NCI-H2196 treated with DMSO at 0.1 percent for 48 hours (cell line): ENCODE measurements around the gene TMED6.
A peak's percentile ranks its signal among the peaks of the same experiment; 100 is the strongest.

Experiments
- DNase-seq: peaks from one replicate; lab custom pipeline; 2025; ENCODE audit not compliant: unreplicated experiment; lab: John Stamatoyannopoulos, UW

Gene TMED6

DNA sequence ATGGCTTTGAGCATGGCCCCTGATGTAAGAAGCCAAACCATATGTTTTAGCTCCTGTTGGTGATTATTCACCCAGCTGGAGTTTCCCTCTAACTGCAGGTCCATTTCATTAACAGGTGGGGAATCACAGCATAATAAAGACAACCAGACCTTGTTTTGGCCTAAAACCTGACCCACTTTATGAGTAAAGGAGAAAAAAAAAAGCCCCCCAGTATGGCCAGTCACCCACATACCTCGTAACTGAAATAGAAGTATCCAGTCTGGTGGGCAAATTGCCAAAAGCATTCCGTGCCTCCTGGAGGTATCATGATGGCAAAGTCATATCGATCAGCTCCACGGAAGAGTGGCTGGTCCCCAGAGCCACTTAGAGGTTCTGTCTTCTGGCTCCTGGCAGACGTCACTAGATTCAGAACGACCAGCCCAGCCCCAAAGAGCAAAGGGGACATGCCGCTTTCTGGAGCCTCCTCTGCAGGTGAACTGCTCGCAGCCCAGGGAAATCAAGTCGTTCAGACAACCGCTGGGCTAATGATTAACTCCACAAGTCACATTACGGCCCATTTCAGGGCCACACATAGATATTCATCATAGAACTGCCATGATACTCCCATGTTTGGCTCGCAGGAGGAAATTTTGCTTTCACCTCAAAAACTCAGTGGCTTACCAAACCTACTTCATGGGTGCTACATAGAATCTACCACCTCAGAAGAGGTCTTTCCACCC is at the start of gene TMED6:
Gene TMED6, minus strand, starts transcription at position 478 of the 719 bp plus-strand sequence. Its CDS starts 33 bp downstream, at position 445.
- no peak for DNase-seq

GRCh38 chr16:69399361-69399760 is 47.8 kb upstream of the TMED6 start:
- no peak for DNase-seq

DNA sequence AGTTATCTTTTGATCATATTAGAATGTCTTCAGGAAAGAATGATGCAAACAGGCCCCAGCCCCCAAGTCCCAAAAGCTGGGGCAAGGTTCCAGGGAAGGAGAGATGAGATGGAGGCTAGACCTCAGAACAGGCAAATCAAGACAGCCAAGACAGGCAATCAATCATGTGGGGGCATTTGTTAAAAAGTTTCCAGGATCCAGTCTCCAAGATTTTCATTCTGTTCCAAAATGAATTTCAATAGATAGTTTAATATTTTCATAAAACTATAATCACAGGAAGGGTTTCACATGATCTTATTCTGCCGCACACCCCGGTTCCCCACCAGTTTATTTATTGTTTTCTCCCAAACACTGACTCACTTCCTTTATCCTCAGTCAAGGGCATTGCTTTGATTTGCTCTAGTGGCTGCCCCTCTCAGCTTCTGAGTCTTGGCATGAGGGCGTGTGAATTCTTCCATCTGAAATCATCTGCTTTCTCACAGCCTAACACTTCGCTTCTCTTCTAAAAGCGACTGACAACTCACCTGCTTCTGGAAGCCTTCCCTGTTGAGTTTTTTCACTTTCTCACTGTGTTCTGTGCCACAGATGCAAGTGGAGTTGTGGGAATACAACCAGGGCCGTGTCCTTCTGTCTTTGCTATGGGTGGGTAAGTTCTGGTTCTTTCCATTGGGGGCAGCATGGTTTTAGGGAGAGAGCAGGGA is 46.4 kb upstream of the TMED6 start:
- no peak for DNase-seq

GRCh38 chr16:69396187-69397061 is 44.8 kb upstream of the TMED6 start:
- peak; percentile 15 for DNase-seq

DNA sequence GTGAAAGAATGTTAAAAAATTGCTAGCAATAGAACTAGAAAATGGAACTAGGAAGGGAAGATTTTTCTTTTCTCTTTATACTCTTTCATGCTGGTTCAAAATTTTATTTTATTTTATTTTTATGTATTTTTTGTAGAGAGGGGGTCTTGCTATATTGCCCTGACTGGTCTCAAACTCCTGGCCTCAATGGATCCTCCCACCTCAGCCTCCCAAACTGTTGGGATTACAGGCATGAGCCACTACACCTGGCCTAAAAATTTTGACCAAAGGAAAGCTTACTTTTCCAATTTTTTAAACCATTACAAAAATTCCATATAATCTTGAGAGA is 44.2 kb upstream of the TMED6 start:
- DNase-seq, result no peak

- no peak for DNase-seq
Measured at GRCh38 chr16:69393898-69394849, 42.6 kb upstream of the TMED6 start.

DNA sequence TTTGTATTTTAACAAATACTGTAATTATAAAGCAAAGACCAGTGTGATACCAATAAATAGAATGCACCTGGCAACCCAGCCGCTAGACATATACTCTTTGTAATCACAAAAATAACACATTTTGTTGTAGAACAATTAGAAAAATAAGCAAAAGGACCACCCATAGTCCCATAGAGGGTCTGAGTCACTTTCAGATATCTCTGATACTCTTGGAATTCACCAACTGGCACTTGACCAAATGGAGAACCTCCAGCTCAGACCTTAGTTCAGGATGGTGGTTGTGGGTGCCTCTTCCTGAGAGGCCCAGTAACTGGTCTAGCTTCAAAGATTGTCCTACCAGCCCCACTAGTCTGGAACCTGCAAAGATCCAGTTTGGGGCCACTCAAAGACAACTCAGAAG is 35.0 kb upstream of the TMED6 start:
- no peak for DNase-seq

- no peak for DNase-seq
Measured at GRCh38 chr16:69384974-69385373, 33.4 kb upstream of the TMED6 start.

GRCh38 chr16:69382421-69382820 is 30.8 kb upstream of the TMED6 start:
- no peak for DNase-seq

GRCh38 chr16:69381231-69381630 is 29.6 kb upstream of the TMED6 start:
- DNase-seq, result no peak

DNA sequence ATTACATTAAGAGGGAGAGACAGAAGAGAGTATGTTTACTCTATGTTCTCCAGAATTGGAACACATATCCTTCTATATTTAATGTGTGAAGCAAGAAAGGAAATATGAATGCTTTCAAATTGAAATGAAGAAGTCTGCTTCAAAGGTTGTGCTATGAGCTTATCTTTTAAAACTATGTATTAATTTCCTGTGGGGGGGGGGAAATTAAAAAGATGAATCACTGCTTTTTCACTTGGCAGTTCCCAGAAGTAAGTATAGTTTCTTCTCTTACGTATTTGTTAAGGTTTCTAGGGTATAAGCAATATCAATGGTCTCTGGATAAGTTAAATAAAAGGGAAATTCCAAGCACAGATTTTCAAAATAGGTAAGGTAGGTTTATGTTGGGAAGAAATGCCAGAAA is 27.2 kb upstream of the TMED6 start:
- DNase-seq, result no peak

DNA sequence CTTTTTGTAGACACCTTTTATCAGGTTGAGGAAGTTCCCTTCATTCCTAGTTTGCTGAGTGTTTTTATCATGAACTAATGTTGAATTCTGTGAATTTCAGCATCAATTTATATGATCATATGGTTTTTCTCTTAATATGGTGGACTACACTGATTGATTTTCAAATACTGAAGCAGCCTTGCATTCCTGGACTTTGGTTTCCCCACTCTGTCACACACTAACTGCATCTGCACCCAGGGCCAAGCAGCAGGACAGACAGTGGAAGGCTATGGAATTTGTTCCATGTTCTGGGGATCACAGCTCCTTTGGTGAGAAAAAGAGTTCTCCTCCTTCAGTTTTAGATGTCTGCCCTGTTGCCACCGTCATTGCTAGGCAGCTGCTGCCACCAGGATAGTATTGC is 26.4 kb upstream of the TMED6 start:
- no peak for DNase-seq

DNA sequence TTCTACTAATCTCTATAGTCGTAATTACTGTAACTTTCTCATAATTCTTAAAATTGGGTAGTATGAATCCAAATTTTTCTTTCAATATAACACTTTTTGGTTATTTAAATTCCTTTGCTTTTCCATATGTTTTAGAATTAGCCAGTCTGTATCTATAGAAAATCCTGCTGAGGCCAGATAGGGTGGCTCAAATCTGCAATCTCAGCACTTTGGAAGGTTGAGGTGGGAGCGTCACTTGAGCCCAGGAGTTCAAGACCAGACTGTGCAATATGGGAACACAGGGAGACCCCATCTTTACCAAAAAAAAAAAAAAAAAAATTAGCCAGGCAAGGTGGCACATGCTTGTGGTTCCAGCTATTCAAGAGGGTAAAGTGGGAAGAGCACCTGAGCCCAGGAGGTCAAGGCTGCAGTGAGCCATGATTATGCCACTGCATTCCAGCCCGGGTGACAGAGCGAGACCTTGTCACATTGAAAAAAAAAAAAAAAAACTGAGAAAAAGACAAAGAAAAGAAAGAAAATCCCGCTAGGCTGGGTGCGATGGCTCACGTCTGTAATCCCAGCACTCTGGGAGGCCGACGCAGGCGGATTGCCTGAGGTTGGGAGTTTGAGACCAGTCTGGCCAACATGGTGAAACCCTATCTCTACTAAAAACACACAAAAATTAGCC is 24.9 kb upstream of the TMED6 start:
- DNase-seq, result no peak

- no peak for DNase-seq
Measured at GRCh38 chr16:69373019-69373418, 21.4 kb upstream of the TMED6 start.

DNA sequence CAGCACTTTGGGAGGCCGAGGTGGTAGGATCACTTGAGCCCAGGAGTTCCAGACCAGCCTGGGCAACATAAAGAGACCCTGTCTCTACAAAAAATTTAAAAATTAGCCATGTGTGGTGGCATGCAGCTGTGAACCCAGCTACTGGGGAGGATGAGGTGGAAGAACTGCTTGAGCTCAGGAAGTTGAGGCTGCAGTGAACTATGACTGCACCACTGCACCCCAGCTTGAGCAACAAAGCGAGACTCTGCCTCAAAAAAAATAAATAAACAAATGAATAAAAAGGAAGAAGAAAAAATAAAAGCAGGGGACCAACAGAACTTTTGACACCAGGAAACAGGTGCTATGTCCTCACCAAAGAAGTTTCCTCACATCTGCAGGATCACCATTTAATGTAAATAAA is 20.0 kb upstream of the TMED6 start:
- DNase-seq, result no peak

DNA sequence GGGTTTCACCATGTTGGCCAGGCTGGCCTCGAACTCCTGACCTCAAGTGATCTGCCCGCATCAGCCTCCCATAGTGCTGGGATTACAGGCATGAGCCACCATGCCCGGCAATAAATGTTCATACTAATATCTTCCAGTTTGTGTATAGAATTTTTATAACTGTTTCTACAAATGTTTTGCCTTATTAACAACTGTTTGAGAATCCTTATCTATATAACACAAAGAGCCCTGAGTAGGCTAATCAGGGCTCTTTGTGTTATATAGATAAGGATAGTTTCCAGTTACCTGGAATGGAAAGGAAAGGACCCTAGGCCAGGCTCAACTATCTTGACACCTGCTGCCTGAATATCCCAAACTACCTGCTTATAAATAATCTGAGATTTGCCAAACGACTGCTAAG is 17.3 kb upstream of the TMED6 start:
- DNase-seq, result no peak

GRCh38 chr16:69367980-69368379 is 16.4 kb upstream of the TMED6 start:
- DNase-seq, result no peak

DNA sequence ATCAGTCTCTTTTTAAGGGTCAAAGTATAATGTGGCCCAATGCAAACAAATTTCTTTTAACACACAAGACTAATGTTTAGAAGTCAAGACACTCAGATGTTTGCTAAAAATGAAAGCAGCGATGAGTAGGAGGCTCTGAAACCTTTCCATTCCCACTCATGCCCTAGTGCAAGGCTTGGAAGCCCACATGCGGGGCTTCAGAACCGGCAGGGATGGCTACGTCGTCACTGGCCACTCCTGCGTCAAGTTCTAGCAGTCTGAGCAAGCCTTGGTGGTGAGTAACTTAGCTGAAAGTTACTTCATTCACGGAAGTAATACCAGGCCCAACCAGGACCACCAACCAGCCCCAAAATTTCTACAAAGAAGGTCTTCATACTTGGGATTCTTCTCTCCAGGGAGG is 14.8 kb upstream of the TMED6 start:
- no peak for DNase-seq

DNA sequence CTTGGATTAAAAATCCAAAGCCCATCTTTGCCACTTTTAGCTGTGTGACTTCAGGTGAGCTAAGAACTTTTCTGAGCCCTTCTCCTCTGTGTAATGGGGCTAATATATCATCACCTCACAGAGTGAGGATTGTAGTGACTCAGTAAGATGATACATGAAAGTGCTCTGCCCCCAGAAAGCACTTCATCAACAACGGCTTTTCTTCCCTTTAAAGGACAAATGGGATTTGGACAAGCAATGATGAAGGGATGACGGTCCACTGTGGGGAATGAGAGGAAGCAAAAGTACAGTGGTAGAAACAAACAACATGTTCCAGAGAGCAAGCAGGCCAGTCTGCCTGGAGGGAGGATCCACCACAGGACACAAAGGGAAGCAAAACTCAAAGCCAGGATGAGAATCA is 14.3 kb upstream of the TMED6 start:
- DNase-seq, result no peak

DNA sequence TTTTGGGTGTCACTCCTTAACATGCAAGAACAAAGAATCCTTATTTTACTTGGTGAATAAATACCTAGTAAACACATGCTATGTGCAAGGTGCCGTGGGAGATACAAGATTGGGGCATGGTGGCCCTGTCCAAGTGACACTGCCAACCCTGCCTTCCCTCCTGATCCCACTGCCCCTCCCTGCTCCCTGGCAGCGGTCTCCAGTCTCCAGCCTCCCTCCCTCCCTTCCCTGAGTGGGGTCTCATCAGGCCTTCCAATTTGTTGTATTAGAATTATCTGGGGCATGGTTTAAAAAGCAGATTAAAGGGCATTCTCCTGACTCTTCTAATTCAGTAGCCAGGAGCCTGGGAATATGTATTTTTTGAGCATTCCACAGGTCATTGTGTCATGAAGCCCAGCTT is 12.5 kb upstream of the TMED6 start:
- DNase-seq, result no peak
